Ascending aorta (tissue), 2 donors: ENCODE measurements around the gene CFDP1. TPM values are rescaled to one million over a fixed set of nuclear protein-coding genes. Genes with fewer than 3 reads are reported as not detected.
A peak's percentile ranks its signal among the peaks of the same experiment; 100 is the strongest.

Experiments used
- DNase-seq, 2 donors: peaks; one replicate each; pipeline ENCODE4 v3.0.0-alpha.2; 2019; ENCODE audit warnings: low spot score in 2 of 2
- H3K27ac ChIP-seq, 2 donors: fragments of 200-600 bp; sonication (generic); one replicate each; pipeline ENCODE4 v1.5.1; 2016 to 2017; ENCODE audit warnings: mild to moderate bottlenecking in 1 of 2
- H3K27me3 ChIP-seq: fragments of 200-600 bp; sonication (generic); one replicate; pipeline ENCODE4 v1.5.1; 2017
- H3K36me3 ChIP-seq, 2 donors: fragments of 200-600 bp; sonication (generic); one replicate each; pipeline ENCODE4 v1.5.1; 2016
- H3K4me1 ChIP-seq, 2 donors: fragments of 200-600 bp; sonication (generic); one replicate each; pipeline ENCODE4 v1.5.1; 2016 to 2017; ENCODE audit warnings: mild to moderate bottlenecking in 1 of 2
- H3K4me3 ChIP-seq, 2 donors: fragments of 200-600 bp; sonication (generic); one replicate each; pipeline ENCODE4 v1.5.1; 2016 to 2017; ENCODE audit warnings: mild to moderate bottlenecking in 1 of 2
- H3K9me3 ChIP-seq, 2 donors: fragments of 200-600 bp; sonication (generic); one replicate each; pipeline ENCODE4 v1.5.1; 2016
- CTCF ChIP-seq, 3 experiments: fragments of 200-600 bp in 2 of 3; fragments of 450-650 bp in 1 of 3; sonication (generic) in 2 of 3; IDR thresholded peaks; one replicate each; pipeline ENCODE4 v1.5.1; 2016 to 2019; ENCODE audit warnings: antibody characterized with exemption in 3 of 3, mild to moderate bottlenecking in 1 of 3, moderate library complexity in 1 of 3
- intact Hi-C: fragments of 100-400 bp; cut with DNase I; formaldehyde crosslinking; loops from one replicate; pipeline ENCODE4 v1.15.1; 2023
- total RNA-seq: library from RNA; depleted of rRNA; stranded (reverse); fragments of >200 nt; gene quantifications from one replicate; pipeline ENCODE4 v1.1.0, GENCODE V29; 2016

The CFDP1 gene
- total RNA-seq, 1 donor from 2014 or later = 8.3 TPM

GRCh38 chr16:75304521-75305363 is 128.6 kb downstream of the CFDP1 start:
- Histone ChIP-seq H3K4me1 (peaks cover 17 to 24% of the 10 kb centered on the region in 2 donors), H3K36me3 (peaks cover 15 to 16% of the 10 kb centered on the region in 2 donors), H3K27me3 (no peaks in the 10 kb centered on the region), H3K4me3 (no peak overlapping the region), H3K27ac (peak overlapping the region; percentile 78 to 93), H3K9me3 (no peaks in the 10 kb centered on the region)
- intact Hi-C loops = loop anchor here (2.0 kb wide), 3 partner anchors 40 to 80 kb away; no protein-coding TSS in a partner anchor
- TF ChIP-seq CTCF (IDR thresholded peaks at IDR 0.05) = no peak
- DNase-seq = peak in 1 of 2 donors; percentile 86

- intact Hi-C loops = no loop called here
- Histone ChIP-seq H3K36me3 (peaks cover 15 to 21% of the 10 kb centered on the region in 2 donors), H3K9me3 (no peaks in the 10 kb centered on the region), H3K4me1 (peaks cover 17 to 24% of the 10 kb centered on the region in 2 donors), H3K27me3 (no peaks in the 10 kb centered on the region), H3K4me3 (no peak overlapping the region), H3K27ac (no peak overlapping the region)
- DNase-seq = no peak
- TF ChIP-seq CTCF (IDR thresholded peaks at IDR 0.05) = no peak
Observed at GRCh38 chr16:75301804-75302203, 131.5 kb downstream of the CFDP1 start.

GRCh38 chr16:75298267-75298666 is 135.0 kb downstream of the CFDP1 start:
- no peak overlapping the region for H3K4me3 ChIP-seq
- H3K36me3 ChIP-seq = peaks cover 24 to 35% of the 10 kb centered on the region in 2 donors
- intact Hi-C loops = no loop called here
- H3K27me3 ChIP-seq = no peaks in the 10 kb centered on the region
- no peak for DNase-seq
- no peak for TF ChIP-seq CTCF (IDR thresholded peaks at IDR 0.05)
- H3K4me1 ChIP-seq = no peaks in the 10 kb centered on the region
- H3K27ac ChIP-seq = no peak overlapping the region
- H3K9me3 ChIP-seq = no peaks in the 10 kb centered on the region

GRCh38 chr16:75296606-75297005 is 136.7 kb downstream of the CFDP1 start:
- intact Hi-C loops = no loop called here
- H3K4me1 ChIP-seq = no peaks in the 10 kb centered on the region
- H3K36me3 ChIP-seq = peaks cover 26 to 50% of the 10 kb centered on the region in 2 donors
- no peak overlapping the region for H3K4me3 ChIP-seq
- TF ChIP-seq CTCF (IDR thresholded peaks at IDR 0.05) = no peak
- H3K9me3 ChIP-seq = no peaks in the 10 kb centered on the region
- no peaks in the 10 kb centered on the region for H3K27me3 ChIP-seq
- no peak overlapping the region for H3K27ac ChIP-seq
- DNase-seq = no peak

GRCh38 chr16:75294773-75295459 is 138.4 kb downstream of the CFDP1 start:
- Histone ChIP-seq H3K9me3 (no peaks in the 10 kb centered on the region), H3K36me3 (peaks cover 17 to 44% of the 10 kb centered on the region in 2 donors), H3K27ac (no peak overlapping the region), H3K4me1 (no peaks in the 10 kb centered on the region), H3K4me3 (no peak overlapping the region), H3K27me3 (no peaks in the 10 kb centered on the region)
- no peak for TF ChIP-seq CTCF (IDR thresholded peaks at IDR 0.05)
- intact Hi-C loops = no loop called here
- DNase-seq = no peak
